Measurements from ENCODE around the gene POGK.

Gene POGK

GRCh38 chr1:166900987-166901386 lies 61.7 kb downstream of the POGK start:
- in situ Hi-C loops (cut with MboI; ENCODE audit: low sequenced_read_pairs): no loop called here

- in situ Hi-C loops (cut with MboI; ENCODE audit: low sequenced_read_pairs): no loop called here
These were observed 63.0 kb downstream of the POGK start for GRCh38 chr1:166902279-166902678.

- in situ Hi-C loops (cut with MboI; ENCODE audit: low sequenced_read_pairs): no loop called here
These were observed 64.0 kb downstream of the POGK start for GRCh38 chr1:166903232-166903631.

GRCh38 chr1:166905136-166905535 lies 65.9 kb downstream of the POGK start:
- in situ Hi-C loops (cut with MboI; ENCODE audit: low sequenced_read_pairs): no loop called here

- in situ Hi-C loops (cut with MboI; ENCODE audit: low sequenced_read_pairs): no loop called here
These were observed 66.6 kb downstream of the POGK start for GRCh38 chr1:166905900-166906299.
